Mesodermal cell (in vitro differentiated cells): ENCODE data around the gene POGLUT2.

Experiments
- H3K27ac ChIP-seq: 2 replicates; pipeline ENCODE4 v1.7.0; 2013; ENCODE audit warnings: mild to moderate bottlenecking, low read depth, low read length, moderate library complexity; ENCODE audit not compliant: severe bottlenecking
- H3K36me3 ChIP-seq: 2 replicates; pipeline ENCODE4 v1.7.1; 2013; ENCODE audit warnings: mild to moderate bottlenecking, low read length, moderate library complexity; ENCODE audit not compliant: control insufficient read depth, insufficient read depth
- H3K4me1 ChIP-seq: one replicate; pipeline ENCODE4 v1.7.1; 2013; ENCODE audit warnings: mild to moderate bottlenecking, low read length; ENCODE audit not compliant: insufficient read depth, control insufficient read depth, poor library complexity, severe bottlenecking
- H3K4me3 ChIP-seq: 2 replicates; pipeline ENCODE4 v1.7.0; 2013; ENCODE audit warnings: low read length, control low read depth, mild to moderate bottlenecking; ENCODE audit not compliant: insufficient read depth, poor library complexity, severe bottlenecking; ENCODE audit errors: extremely low read depth
- H3K9me3 ChIP-seq: 2 replicates; pipeline ENCODE4 v1.7.1; 2013; ENCODE audit warnings: mild to moderate bottlenecking, low read length, moderate library complexity; ENCODE audit not compliant: control insufficient read depth
- WGBS, 2 experiments: methylation state at CpG; one replicate each; pipeline ENCODE4 v1.1.5; 2013; ENCODE audit warnings: missing lambda C conversion rate in 2 of 2; ENCODE audit not compliant: insufficient coverage in 2 of 2; 5-methylcytosine and 5-hydroxymethylcytosine counted together

The POGLUT2 gene

DNA sequence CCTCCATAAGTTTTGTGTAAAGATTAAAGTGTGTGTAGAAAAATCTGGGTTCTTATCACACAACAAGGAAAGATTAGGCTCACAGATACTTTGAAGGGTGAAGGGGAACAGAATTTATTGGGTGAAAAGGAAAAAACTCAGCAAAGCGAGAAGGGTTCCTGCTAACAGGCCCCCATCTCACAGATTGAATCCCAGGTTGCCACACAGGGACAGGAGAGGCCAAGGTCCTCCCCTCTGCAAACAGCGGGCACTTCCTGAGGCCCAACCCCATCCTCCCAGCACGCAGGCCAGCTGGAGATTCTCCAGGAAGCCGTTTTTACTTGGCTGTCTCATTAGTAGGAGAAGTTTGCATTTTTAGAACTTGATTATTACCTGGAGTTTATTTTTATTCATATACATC, 31.9 kb upstream of the POGLUT2 start:
- H3K27ac ChIP-seq, result no peak overlapping the region
- H3K36me3 ChIP-seq, result peaks cover 23% of the 10 kb centered on the region
- H3K4me3 ChIP-seq, result no peak overlapping the region
- WGBS, 2 experiments, result 80 to 86% methylated on average over 1 of the region's 4 CpGs
- no peaks in the 10 kb centered on the region for H3K9me3 ChIP-seq
- peaks cover 6% of the 10 kb centered on the region for H3K4me1 ChIP-seq

DNA sequence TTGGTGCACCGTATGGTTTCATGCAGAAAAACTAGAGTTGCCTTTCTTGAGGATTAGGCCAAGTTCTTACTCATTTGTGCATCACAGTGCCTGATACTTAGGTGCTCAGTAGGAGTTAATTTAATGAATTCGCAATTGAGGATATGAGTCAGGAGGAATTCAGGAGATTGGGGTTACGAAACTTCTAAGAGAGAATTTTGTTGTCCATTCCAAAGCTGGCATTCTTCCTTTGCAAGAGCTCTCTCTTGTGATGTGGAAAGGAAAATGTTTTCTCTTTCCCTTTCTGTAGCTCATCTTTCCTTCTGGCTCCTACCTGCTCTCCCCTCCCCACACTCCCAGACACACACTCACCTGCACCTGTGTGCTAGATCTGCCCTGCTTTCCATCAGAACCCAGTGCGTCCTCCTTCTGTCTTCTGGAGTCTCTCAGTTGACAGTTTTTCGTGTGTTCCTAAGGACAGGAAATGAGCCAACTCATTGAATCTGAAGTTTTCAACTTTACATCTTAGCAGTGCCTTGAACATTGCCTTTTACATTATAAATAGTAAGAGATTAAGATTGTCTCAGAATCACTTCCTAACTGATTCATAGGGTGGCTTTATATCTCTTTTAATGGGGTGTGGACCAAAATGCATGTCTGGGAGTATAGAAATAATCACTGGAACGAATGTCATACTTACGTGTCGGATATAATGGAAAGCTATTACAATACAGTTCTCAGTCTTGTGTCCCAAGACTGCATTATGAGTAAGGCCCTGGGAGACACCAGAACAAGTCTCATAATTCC, 27.3 kb upstream of the POGLUT2 start:
- Histone ChIP-seq H3K9me3 (no peaks in the 10 kb centered on the region), H3K4me3 (no peak overlapping the region), H3K27ac (peak overlapping the region; percentile 24), H3K4me1 (peaks cover 7% of the 10 kb centered on the region), H3K36me3 (peaks cover 32% of the 10 kb centered on the region)
- 85 to 88% methylated on average over 3 to 6 of the region's 8 CpGs for WGBS, 2 experiments

DNA sequence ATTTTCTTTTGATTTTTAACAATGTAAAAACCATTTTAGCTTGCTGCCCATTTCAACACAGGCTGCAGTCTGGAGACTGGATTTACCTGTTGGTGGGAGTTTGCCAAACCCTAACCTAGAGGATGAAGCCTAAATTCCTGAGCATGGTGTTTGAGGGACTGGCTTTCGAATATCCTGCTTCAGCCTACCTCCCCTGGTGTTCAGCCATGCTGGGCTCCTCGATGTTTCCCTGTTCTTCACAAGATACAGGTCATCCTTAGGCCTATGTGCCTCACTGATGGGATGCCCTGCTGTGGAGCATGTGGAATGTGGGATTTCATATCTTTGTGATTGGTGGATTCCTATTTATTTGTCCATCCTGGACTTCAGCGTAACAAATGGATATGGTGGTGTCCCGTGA, 26.6 kb upstream of the POGLUT2 start:
- WGBS, 2 experiments, result 87 to 100% methylated on average over 4 of the region's 4 CpGs
- Histone ChIP-seq H3K4me3 (no peak overlapping the region), H3K36me3 (peaks cover 37% of the 10 kb centered on the region)

DNA sequence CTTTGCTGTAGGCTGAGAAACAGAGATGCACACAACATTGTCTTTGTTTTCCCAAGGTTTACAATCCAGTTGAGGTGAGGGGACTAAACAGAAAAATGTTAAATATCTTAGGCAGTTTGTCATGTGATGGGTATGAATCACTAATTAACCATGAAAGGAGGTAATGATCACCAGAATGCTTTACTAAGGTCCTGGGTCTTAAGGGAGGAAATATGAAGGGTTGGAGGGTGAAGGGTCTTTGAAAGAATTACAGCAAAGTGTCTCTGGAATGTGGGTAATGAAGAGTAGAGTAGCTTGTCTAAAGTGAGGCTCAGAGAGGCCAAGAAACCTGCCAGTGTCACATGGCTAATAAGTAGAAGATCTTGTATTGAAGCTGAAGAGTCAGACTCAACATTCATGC, 19.1 kb upstream of the POGLUT2 start:
- peaks cover 12% of the 10 kb centered on the region for H3K4me1 ChIP-seq
- H3K9me3 ChIP-seq, result no peaks in the 10 kb centered on the region
- H3K36me3 ChIP-seq, result peaks cover 20% of the 10 kb centered on the region
- no peak overlapping the region for H3K27ac ChIP-seq
- H3K4me3 ChIP-seq, result no peak overlapping the region

More for the DNA sequence above, 26.6 kb upstream of the POGLUT2 start:
- H3K9me3 ChIP-seq, result no peaks in the 10 kb centered on the region
- peaks cover 7% of the 10 kb centered on the region for H3K4me1 ChIP-seq
- no peak overlapping the region for H3K27ac ChIP-seq

DNA sequence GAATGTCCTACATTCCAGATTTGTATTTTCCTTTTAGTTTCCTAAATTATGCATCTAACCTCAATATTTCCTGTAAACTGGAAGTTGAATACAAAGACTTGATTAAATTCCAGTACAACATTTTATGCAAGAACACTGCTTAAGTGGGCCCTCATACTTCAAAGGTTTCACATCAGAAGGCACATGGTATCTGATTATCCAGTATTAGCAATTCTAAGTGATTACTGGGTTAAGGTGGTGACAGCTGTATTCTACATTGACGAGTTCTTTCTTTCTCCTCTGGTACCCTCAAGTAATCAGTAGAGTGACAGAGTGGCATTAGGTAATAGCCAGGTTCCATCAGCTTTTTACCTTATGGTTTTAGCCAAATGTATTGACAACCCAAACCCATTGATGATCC, 18.5 kb upstream of the POGLUT2 start:
- Histone ChIP-seq H3K4me3 (no peak overlapping the region), H3K4me1 (peaks cover 18% of the 10 kb centered on the region), H3K36me3 (peaks cover 16% of the 10 kb centered on the region), H3K27ac (no peak overlapping the region), H3K9me3 (no peaks in the 10 kb centered on the region)
- 100% methylated on average over 1 of the region's 1 CpG; no CpG with 5 or more reads in 1 of the 2 experiments for WGBS, 2 experiments

DNA sequence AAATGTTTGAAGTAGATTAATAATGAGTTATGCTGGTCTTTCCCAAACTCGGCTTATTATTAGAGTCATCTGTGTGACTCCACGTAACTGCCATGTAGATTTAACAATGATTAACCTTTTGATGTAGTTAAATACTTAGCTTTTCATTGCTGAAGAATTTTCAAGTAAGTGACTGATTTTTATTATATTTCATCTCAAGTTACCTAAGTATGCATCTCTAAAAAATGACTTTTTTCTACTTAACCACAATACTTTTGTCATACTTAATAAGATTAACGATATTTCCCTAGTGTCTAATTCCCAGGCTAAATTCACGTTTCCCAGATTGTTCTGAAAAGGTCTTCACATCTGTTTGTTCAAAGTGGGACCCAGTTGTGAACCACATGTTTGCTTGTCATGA, 17.9 kb upstream of the POGLUT2 start:
- WGBS, 2 experiments, result 94 to 96% methylated on average over 2 of the region's 4 CpGs
- H3K4me3 ChIP-seq, result no peak overlapping the region

DNA sequence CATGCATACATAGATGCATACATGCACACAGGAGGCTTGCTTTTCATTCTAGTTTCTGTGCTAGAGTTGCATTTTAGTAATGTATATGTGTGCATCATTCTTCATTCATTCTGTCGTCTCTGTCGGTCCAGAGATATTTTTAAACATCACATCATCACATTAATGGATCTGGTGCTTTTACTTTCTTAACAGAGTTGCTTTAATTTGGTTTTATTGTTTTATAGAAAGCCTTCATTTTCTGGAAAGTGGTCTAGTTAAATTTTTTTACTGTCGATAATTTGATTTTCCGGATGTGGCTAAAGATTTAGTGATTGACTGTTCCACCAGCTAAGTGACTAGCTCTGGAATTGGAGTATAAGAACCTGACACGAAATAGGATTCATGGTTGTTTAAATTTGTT, 17.0 kb upstream of the POGLUT2 start:
- Histone ChIP-seq H3K36me3 (peaks cover 11% of the 10 kb centered on the region), H3K4me1 (peaks cover 20% of the 10 kb centered on the region), H3K9me3 (peaks cover 5% of the 10 kb centered on the region), H3K4me3 (no peak overlapping the region), H3K27ac (no peak overlapping the region)
- 96% methylated on average over 2 of the region's 5 CpGs for WGBS, 2 experiments

More for the DNA sequence above, 17.9 kb upstream of the POGLUT2 start:
- H3K36me3 ChIP-seq, result peaks cover 11% of the 10 kb centered on the region
- peaks cover 20% of the 10 kb centered on the region for H3K4me1 ChIP-seq
- H3K27ac ChIP-seq, result no peak overlapping the region
- H3K9me3 ChIP-seq, result no peaks in the 10 kb centered on the region

DNA sequence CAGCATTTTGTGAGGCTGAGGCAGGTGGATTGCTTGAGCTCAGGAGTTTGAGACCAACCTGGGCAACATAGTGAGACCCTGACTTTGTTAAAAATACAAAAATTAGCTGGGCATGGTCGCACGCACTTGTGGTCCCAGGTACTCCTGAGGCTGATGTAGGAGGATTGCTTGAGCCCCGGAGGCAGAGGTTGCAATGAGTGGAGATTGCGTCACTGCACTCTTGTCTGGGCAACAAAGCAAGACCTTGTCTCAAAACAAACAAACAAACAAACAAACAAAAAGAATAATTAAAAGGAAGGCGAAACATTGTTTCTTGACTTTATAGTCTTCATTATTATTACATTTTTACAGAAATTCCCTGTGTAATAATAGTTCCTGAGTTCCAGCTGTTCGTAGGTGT, 16.0 kb upstream of the POGLUT2 start:
- WGBS, 2 experiments, result 50% methylated on average over 2 of the region's 6 CpGs
- Histone ChIP-seq H3K9me3 (peaks cover 5% of the 10 kb centered on the region), H3K36me3 (peaks cover 10% of the 10 kb centered on the region), H3K4me3 (no peak overlapping the region), H3K27ac (no peak overlapping the region), H3K4me1 (peaks cover 20% of the 10 kb centered on the region)

DNA sequence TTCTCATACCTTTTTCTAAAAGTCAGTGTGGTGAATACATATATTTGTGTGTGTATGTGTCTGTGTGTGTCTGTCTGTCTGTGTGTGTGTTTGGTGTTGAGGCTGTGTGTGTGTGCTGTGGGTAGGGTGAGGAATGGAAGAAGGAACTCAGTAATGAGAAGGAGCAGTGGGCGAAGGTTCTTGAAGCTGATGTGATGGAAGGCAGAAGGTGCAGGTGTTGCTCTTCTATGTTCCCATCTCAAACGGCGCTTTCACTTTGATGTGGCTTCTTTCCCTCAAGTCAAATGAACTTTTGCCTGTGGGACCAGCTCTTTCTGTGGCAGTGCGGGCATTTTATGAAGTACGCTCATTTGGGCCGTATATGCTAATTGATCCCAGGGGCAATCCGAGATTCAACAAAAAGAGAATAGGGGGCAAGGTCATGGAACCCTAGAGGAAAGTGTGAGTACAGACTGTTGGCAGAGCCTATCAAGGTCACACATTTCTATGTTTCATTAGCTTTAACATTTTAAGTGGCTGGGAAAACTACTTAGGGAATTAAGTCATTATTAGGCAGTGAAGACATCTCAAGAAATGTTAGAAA, 15.3 kb upstream of the POGLUT2 start:
- 94 to 95% methylated on average over 6 of the region's 7 CpGs for WGBS, 2 experiments
- no peak overlapping the region for H3K27ac ChIP-seq
- H3K4me3 ChIP-seq, result no peak overlapping the region
- H3K9me3 ChIP-seq, result peaks cover 5% of the 10 kb centered on the region
- H3K36me3 ChIP-seq, result peaks cover 16% of the 10 kb centered on the region
- peaks cover 20% of the 10 kb centered on the region for H3K4me1 ChIP-seq

DNA sequence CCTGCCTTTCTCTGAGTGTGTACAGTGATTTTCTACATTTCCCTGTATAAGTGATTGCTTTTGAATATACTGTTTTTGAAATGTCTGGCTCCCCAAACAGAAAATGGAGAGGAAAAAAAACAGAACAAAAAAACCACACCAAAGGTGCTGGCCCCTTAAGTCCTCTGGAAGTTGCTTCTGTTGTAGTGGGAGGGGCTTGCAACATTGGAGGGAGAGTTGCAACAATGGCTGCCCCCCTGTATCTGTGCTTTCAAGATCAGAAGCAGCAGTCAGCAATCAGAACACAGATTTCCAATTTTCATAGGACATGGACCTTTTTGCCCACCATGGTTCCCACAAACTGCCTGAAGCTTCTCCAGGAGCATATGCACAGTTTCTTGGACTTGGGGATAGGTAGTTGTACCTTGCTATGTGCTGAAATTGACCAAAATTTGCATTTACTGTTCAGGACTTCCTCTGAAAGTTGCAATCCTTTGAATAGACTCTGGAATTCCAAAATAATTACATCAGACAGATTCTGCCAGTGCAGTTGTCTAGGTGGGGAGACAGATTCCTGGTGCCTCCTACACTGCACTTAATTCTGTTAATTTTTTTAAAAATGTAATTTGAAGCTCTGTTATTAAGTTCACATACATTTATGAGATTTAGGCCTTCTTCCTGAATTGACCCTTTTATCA, 14.0 kb upstream of the POGLUT2 start:
- no peak overlapping the region for H3K4me3 ChIP-seq
- H3K9me3 ChIP-seq, result peaks cover 5% of the 10 kb centered on the region
- H3K4me1 ChIP-seq, result peaks cover 13% of the 10 kb centered on the region
- H3K27ac ChIP-seq, result no peak overlapping the region
- H3K36me3 ChIP-seq, result peaks cover 16% of the 10 kb centered on the region

DNA sequence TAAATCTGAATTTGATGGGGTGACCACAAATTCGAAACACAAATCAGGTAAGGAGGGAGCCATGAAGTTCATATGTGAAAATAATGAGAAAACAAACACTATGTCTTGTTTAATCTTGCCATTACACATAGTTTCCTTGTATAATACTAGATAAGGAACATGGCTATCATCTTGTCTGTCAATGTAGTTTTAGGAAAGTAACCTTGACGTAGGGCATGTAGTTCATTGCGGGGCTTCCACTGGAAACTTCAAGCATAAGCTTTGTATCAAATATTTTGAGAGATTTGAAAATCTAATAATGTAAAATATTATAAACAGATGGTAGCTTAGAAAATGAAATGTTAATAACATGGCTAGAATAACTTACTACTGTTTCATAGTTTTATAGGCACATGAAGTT, 8.9 kb upstream of the POGLUT2 start:
- Histone ChIP-seq H3K27ac (no peak overlapping the region), H3K9me3 (peaks cover 5% of the 10 kb centered on the region), H3K4me1 (peaks cover 6% of the 10 kb centered on the region), H3K4me3 (no peak overlapping the region), H3K36me3 (peaks cover 23% of the 10 kb centered on the region)
- no CpG with 5 or more reads among the region's 3 CpGs for WGBS, 2 experiments
